GM19023 (cell line): Measurements from ENCODE around the gene LONP2.
"Not testable (repeated sequence)": the region's sequence is repeated elsewhere in the genome, so short reads cannot be mapped to it uniquely, and the experiment has no call there.

Source experiments
- ATAC-seq: cut with Tn5 transposase; IDR thresholded peaks from one replicate; pipeline ENCODE4 v1.9.1; 2021; ENCODE audit warnings: mild to moderate bottlenecking, moderate library complexity; ENCODE audit not compliant: unreplicated experiment

Gene LONP2

GRCh38 chr16:48235058-48235555 lies 9.0 kb upstream of the LONP2 start:
- no peak for ATAC-seq

GRCh38 chr16:48235556-48236136 lies 8.5 kb upstream of the LONP2 start:
- ATAC-seq: no peak

- no peak for ATAC-seq
Measured at GRCh38 chr16:48236286-48236685, 7.8 kb upstream of the LONP2 start.

GRCh38 chr16:48240147-48240546 lies 4.0 kb upstream of the LONP2 start:
- ATAC-seq: not testable (repeated sequence)

GRCh38 chr16:48244863-48245195 lies 729 bp downstream of the LONP2 start:
- no peak for ATAC-seq

- ATAC-seq: no peak
Measured at GRCh38 chr16:48246066-48246465, 2.0 kb downstream of the LONP2 start.

- ATAC-seq: no peak
Measured at GRCh38 chr16:48247311-48247710, 3.2 kb downstream of the LONP2 start, which contains the start of gene ABCC11. Gene ABCC11, minus strand, starts transcription at chr16:48247539. Its CDS starts 15,618 bp downstream, at chr16:48231921.

- no peak for ATAC-seq
Measured at GRCh38 chr16:48250520-48251278, 6.6 kb downstream of the LONP2 start.

- no peak for ATAC-seq
Measured at GRCh38 chr16:48252013-48252412, 7.9 kb downstream of the LONP2 start.

GRCh38 chr16:48256579-48257177 lies 12.6 kb downstream of the LONP2 start:
- ATAC-seq: no peak

GRCh38 chr16:48261569-48261968 lies 17.5 kb downstream of the LONP2 start:
- no peak for ATAC-seq

GRCh38 chr16:48262631-48263030 lies 18.5 kb downstream of the LONP2 start:
- ATAC-seq: no peak

- no peak for ATAC-seq
Measured at GRCh38 chr16:48269011-48269410, 24.9 kb downstream of the LONP2 start.

GRCh38 chr16:48271728-48272127 lies 27.6 kb downstream of the LONP2 start:
- ATAC-seq: no peak

- no peak for ATAC-seq
Measured at GRCh38 chr16:48272837-48273421, 28.8 kb downstream of the LONP2 start.

GRCh38 chr16:48274476-48274875 lies 30.4 kb downstream of the LONP2 start:
- ATAC-seq: no peak

- ATAC-seq: no peak
Measured at GRCh38 chr16:48276102-48276501, 32.0 kb downstream of the LONP2 start.

GRCh38 chr16:48277158-48277557 lies 33.1 kb downstream of the LONP2 start:
- no peak for ATAC-seq

GRCh38 chr16:48279199-48279598 lies 35.1 kb downstream of the LONP2 start:
- no peak for ATAC-seq

- ATAC-seq: no peak
Measured at GRCh38 chr16:48280546-48280945, 36.4 kb downstream of the LONP2 start.

- ATAC-seq: no peak
Measured at GRCh38 chr16:48282636-48283263, 38.6 kb downstream of the LONP2 start.
